NCI-H187 (cell line): Measurements from ENCODE around the gene EAF1.
"Not testable (repeated sequence)": the region's sequence is repeated elsewhere in the genome, so short reads cannot be mapped to it uniquely, and the experiment has no call there.

Experiments
- DNase-seq, 2 experiments: peaks; one replicate each; lab custom pipeline; 2025; lab: John Stamatoyannopoulos, UW

EAF1 gene

GRCh38 chr3:15452156-15452555 is 24.8 kb downstream of the EAF1 start:
- DNase-seq: no peak

DNA sequence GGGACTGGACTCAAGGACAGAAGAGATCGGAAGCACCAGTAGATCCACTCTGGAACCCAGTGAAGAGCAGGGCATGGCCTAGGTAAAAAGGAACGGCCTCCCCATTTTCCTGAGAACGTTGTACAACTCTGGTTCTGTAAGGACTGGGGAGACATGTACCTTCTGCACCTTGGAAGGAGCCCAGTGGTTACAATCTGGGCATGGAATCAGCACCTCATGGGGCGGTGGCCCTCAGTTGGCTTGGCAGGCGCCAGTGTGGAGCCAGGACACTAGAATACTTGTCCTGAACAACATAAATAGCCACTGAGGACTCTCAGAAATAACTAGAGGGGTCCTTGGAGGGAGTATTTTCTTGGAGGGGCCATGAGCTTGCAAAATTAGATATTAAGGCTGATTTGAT is 25.6 kb downstream of the EAF1 start:
- no peak for DNase-seq

DNA sequence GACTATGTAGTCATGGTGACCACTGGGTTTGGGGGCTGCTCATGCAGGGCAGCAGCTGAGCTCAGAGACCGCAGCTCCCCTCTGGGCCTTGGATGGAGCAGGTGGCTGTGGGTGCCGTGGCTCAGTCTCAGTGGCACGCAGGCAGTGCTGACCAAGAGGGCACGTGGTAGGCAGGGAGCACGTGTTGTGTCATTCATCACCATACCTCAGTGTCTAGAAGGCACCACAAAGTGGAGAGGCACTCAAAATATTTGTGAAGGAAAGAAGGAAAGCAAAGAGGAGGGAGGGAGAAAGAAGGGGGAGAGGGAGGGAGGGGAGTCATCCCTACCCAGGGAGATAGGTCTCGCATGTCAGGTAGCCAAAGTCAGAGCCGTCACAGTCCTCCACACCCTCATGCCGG is 26.1 kb downstream of the EAF1 start:
- DNase-seq: no peak

- no peak for DNase-seq
Observed at GRCh38 chr3:15453991-15454625, 26.7 kb downstream of the EAF1 start.

- DNase-seq: no peak
Observed at GRCh38 chr3:15454965-15455364, 27.6 kb downstream of the EAF1 start.

- no peak for DNase-seq
Observed at GRCh38 chr3:15455756-15456155, 28.4 kb downstream of the EAF1 start.

DNA sequence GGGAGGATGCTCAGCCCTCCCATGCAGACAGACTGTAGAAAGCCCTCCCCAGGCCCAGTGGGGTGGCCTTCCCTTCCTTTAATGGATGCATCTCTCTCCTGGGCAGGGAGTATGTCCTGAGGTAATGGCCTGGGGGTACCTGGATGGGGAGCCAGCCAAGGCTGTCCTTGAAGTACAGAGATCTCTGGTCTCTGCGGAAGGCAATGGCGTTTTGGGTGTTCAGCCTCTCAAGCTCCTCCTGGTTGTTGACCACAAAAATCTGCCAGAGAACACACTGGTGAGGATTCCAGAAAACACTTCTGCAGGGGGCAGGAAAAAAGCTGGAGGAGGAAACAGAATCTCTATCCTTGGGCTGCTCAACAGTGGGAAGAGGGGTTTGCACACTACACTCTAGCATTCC is 28.9 kb downstream of the EAF1 start:
- no peak for DNase-seq

GRCh38 chr3:15456915-15457314 is 29.5 kb downstream of the EAF1 start:
- DNase-seq: not testable (repeated sequence)

DNA sequence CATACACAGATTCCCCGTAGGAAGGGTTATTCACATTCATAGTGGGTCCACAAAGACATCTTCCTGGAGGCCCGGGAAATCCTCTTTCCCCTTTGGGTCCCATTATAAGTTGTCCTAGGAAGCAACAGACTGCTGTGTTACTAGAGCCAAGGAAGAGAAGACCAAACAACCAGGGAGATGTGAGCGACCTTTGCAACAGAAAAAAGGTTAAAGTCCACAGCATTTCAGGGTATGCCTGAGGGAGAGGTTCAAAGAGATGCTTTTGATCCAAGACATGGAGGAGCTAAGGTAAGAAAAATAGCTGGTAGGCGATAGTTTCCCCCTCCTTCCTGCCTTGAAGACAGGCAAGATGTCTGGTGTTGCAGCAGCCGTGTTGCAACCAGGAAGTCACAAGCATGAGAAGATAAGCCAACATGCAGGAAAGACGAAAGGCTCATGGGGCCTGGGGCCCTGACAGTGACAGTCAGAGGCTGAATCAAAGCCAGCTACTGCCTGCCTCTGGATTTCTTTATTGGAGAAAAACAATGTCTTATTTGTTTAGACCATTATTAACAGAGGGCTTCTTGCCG is 30.9 kb downstream of the EAF1 start:
- no peak for DNase-seq

- DNase-seq: no peak
Observed at GRCh38 chr3:15460891-15461531, 33.6 kb downstream of the EAF1 start.

- no peak for DNase-seq
Observed at GRCh38 chr3:15462451-15462850, 35.1 kb downstream of the EAF1 start.

DNA sequence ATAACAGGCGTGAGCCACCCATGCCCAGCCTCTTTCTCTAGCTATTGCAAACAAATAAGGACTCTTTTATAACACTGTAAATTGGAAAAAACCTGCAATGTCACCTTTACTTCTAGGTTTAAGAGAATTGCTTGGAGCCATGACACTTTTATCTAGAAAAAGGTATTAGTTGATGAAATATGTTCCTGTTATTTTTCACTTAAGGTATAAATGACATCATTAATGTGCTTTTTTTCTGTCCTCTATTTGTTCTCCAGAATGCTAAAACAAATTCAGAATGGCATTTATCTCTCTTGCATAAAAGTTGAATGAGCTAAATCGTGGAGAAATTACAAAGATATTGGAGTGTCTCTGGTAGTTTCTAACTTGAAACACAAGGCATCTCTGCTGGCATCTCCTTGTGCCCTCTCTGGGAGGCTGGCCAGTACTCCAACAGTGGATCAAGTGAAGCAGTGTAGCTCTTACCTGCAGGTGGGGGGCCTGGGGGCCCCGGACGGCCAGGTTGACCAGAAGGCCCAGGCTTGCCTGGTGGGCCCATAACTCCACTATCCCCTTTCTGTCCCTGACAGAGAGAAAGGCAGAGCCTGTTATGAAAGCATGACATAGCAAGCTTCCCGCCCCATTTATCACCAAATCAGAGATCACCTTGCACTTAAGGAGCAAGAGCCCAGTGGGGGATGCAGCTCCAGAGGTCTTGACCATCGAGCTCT is 38.6 kb downstream of the EAF1 start:
- no peak for DNase-seq

DNA sequence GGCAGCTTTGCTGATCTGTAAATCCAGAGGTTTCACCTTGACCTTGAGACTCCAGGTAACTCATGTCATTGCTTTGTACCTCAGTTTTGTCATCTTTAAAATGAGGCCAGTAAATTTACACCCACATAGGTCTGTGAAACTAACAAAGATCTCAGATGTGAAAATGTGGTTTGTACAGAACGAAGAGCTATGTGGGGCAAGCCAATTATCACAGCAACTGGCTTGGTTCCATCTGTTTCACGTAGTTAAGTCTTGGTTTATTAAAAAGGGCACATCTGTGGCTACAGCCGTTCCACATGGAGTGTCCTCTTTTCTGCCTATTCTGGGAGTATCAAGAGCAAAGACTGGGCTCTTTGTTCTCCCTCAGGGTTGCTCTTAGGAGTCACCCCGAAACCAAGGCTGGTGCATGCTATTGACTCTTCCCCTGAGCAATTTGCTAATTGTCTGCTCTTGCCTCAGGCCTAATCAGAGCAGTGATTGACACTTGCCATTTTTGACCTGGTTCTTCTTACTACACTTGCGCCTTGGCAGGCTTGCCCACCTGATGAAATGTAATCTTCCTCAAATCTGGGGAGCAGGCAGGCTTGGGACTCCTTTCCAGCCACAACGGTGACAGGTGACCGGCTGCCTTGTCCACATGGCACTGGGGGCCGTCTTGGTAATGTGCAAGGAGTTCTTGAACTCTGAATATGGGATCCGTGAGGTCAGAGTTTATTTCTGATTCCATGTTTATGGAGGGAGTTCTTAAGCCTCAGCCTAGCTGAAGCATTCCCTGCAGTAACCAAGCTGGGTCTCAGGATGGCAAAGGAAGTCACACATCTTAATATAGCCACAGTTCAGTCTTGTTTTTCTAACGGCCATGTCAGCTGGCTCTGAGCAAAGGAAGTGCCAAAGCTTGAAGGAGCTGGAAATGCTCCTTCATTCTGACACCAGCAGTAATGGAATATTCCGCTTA is 40.1 kb downstream of the EAF1 start:
- no peak for DNase-seq

DNA sequence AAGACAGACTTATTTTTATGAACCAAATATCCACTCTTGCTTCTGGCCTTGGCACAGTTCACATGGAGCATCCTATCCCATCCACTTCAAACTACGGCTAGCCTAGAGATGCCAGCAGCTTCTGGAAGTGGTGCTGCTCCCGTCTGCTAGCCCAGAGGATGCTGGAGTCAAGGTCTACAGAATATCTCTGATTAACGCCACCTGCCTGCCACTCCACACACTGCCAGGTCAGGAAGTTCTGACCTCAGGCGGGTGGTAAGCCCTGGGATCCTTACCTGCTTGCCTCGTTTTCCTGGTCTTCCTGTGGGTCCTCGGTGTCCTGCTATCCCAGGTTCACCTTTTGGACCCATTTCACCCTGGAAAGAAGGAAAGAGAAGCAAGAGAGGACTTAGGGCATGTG is 42.9 kb downstream of the EAF1 start:
- DNase-seq: no peak

DNA sequence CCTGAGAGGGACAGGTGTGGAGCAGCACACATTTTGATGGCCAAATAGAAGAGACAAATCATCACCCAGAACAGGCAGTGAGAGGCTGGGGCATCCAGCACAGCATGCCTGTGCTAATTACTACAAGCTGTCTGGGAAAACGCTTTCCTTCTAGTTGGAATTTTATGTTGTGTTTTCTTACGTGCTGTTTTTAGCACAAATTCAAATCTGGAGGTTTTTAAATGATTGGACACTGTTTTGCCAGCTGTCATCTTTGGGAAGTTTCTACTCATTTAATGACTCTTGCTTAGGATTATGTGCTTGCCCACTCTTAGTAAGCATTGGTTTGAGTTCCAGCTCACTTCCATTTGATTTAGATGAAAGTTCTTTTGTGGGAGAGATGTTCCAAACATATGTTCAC is 43.5 kb downstream of the EAF1 start:
- no peak for DNase-seq

GRCh38 chr3:15471861-15472260 is 44.5 kb downstream of the EAF1 start:
- no peak for DNase-seq

GRCh38 chr3:15475161-15475560 is 47.8 kb downstream of the EAF1 start:
- DNase-seq: no peak

DNA sequence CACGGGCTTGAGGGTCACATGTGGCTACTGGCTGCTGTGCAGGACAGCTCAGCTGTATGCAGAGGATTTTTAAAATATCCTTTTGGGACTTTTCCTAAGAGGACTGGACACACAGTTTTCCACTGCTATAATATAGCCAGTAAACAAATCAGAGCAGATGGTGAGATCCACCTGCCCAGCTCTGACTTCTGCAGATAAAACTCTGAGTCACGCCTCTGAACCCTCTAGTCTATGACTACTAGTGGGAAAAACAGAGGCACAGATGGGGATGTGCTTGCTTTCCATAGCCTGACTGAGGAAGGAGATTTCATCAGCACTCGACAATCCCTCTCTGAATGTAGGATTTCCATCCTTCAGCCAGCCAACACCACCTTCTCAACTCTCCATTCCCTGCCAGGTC is 49.0 kb downstream of the EAF1 start:
- DNase-seq: no peak

GRCh38 chr3:15477951-15478639 is 50.7 kb downstream of the EAF1 start:
- DNase-seq: no peak

- no peak for DNase-seq
Observed at GRCh38 chr3:15478640-15478979, 51.2 kb downstream of the EAF1 start.

DNA sequence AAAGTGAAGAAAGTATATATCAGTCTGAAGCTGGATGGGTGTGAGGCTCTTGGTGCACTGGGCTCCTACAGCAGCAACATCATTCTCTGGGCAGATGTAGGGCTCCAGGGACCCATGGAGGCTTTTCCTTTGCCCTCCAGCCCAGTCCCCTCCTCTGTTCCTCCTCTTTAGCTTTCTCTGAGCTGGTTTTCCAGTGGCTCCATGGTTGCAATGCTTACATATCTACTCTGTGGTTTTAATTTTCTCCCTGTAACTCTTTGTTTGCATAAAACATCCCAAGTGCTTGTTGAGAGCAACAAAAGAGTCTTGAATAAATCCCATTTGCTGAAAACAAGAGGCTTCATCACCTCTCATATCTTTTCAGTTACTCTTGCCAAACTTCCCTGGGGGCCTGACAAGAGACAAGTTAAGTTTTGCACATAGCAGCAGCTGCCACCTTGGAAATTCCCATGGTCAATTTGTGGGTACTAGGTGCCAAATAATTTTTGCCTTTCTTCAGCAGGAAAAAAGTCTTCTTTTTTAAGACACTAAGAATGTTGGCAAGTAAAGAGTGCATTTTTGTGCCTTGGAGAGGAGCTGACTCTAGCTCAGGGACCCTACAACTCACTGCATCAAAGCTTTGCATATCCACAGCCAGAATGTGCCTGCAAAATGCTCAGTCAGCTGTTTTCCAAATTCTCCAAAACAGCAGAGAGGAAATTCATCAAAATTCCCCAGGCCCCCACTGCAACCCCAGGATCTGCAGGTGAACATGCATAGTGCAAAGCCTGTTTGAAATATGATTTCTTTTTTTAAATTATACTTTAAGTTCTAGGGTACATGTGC is 52.2 kb downstream of the EAF1 start:
- no peak for DNase-seq
